GM18870 (cell line): Measurements from ENCODE around the gene ATP6V0C.
"Not testable (repeated sequence)": the region's sequence is repeated elsewhere in the genome, so short reads cannot be mapped to it uniquely, and the experiment has no call there.

Experiments used
- ATAC-seq: cut with Tn5 transposase; IDR thresholded peaks from one replicate; pipeline ENCODE4 v1.9.1; 2021; ENCODE audit warnings: moderate library complexity; ENCODE audit not compliant: unreplicated experiment

The ATP6V0C gene

DNA sequence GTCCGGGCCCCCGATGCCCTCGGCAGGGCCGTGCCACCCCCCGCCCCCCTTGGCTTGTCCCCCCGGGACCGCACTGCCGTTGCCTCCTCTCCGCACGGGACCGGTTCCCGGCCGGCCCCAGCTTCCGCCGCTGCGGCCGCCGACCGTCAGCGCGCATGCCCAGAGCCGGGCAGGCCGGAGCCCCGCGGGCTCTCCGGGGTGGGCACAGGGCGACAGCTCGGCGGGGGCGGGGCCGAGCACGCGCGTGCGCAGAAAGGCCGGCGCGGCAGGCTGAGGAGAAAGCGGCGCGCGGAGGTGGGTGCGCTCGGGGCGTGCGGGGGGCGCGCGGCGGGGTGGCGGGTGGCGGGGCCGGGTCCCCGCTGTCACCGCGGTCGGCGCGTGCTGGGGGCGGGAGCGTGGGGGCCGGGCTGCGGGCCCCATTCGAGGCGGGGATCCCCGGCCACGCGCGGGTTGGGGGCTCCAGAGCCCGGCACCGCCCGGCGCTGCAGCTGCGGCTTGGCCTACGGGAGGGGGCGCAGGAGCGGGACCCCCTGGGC is 38.8 kb upstream of the ATP6V0C start, which contains the start of gene TBC1D24:
Gene TBC1D24, plus strand, starts transcription at position 251 of the 536 bp plus-strand sequence. CDS start 21,022 bp downstream, outside the sequence.
- ATAC-seq: no peak

DNA sequence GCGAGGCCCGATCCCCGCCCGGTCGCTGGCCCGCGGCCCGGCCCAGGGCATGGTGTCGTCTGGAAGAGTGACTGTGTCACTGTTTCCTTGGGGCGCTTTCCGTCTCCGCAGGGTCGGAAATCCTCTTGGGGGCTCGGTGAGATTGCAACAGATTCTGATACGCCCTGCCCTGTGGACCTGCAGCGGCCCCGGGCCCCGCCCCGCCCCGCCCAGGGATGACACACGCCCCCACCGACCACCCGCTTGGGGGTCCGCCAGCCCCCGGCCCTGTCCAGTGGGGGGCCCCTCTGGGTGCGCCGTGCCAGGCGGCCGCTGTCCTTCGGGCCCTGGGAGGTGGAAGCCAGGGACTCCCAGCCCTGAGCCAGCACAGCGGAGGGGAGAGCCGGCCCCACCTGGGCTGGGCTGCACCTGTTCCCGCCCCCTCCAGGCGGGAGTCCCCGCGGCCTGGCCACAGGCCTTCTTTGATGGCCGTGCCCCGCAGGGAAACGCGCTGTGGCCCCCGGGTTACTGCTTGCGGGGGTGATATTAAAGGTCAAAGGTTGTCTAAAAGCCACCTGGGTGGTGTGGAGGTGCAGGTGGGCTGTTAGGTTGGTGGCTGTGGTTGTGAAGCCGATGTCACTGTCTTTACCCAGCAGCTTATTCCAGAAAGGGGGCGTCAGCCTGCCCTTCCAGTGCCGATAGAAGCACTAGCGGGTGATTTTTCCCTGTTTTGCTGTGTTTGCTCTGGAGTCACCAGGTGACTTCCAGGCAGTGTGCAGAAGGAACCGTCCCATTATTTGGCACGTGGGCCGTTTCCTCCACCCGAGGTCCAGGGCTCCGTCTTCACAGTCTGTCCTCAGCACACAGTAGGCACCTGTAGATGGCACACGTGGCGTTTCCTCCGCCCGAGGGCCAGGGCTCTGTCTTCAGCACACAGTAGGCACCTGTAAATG is 38.1 kb upstream of the ATP6V0C start:
- no peak for ATAC-seq

DNA sequence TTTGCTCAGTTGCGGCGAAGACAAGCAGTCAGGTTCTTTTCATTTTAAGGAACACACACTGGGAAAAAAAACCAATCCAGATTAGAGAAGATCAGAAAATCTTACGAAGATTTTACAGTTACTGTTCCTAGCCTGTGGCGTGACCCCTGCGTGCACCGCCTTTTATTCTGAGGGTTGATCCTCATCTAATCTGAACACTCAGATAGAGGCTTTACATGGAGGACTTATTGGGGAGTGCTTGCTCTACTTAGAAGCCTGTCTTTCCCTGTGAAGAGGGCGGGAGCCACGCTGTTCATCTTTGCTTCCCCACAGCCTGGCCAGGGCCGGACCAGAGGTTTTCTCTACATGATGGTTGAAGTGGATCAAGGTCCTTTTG is 37.4 kb upstream of the ATP6V0C start:
- no peak for ATAC-seq

DNA sequence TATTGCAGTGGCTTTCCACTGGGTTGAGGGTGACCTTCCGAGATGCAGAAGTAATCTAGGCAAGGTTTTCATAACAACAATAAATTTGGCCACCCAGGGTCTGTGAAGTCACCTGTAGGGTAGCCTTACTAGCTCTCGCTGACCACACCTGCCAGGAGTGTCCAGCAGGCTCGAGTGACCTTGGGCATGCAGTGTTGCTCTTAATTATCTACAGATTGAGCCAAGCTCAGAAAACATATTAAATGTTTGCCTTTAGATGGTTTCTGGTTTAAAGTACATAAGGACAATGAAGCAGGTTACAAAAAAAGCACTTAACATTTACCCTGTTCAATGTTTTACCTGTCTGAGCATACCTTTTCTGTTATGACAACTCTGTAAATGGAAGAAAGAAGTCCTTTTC is 37.0 kb upstream of the ATP6V0C start:
- ATAC-seq: no peak

DNA sequence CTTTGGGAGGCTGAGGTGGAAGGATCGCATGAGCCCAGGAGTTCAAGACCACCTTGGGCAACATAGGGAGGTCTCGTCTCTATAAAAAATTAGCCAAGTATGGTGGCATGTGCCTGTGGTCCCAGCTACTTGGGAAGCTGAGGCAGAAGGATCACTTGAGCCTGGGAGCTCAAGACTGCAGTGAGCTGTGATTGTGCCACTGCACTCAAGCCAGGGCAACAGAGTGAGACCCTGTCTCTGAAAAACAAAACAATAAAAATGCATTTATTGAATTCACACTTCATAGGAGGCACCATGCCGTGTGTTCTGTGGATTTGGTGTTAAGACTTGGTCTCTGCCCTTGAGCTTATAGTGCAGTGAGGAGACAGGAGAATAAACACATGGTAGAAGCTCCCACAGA is 36.4 kb upstream of the ATP6V0C start:
- no peak for ATAC-seq

DNA sequence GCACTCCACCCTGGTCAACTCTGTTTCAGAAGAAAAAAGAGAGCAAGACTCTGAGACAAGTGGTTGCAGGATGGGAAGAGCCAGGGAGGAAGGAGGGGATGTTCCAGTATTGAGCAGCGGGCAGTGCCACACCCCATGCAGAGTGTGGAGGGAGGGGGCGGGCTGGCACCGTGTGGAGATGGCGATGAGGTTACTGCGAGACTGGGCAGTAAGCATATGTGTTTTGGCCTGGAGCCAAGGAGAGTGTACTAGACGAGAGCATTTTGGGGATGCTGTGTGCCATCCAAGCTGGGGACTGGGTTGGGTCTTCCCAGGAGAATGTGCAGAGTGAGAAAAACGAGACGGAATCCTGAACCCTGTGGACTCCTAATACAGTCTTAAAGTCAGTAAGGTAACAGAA is 35.5 kb upstream of the ATP6V0C start:
- no peak for ATAC-seq

DNA sequence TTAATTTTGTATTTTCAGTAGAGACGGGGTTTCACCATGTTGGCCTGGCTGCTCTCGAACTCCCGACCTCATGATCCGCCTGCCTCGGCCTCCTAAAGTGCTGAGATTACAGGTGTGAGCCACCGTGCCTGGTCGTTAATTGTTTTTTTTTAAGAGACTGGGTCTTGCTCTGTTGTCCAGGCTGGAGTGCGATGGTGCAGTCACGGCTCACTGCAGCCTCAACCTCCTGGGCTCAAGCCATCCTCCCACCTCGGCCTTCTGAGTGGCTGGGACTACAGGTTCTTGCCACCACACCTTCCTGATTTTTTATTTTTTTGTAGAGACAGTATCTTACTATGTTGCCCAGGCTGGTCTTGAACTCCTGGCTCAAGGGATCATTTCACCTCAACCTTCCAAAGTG is 33.8 kb upstream of the ATP6V0C start:
- ATAC-seq: not testable (repeated sequence)

DNA sequence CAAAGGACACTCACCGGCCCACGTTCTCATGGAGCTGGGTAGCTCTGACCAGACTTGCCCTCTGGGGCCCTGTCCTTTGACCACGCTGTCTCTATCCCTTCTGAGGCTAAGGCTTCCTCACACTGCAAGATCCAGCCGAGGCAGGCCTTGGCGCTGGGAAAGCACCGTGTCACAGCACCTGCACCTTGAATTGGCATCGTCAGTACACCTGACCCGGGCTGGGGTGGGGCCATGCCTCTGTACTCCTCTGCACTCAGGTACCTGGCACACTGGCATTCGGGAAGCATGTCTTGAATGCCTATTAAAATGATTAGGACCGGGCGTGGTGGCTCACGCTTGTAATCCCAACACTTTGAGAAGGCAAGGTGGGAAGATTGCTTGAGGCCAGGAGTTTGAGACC is 32.8 kb upstream of the ATP6V0C start:
- ATAC-seq: no peak

DNA sequence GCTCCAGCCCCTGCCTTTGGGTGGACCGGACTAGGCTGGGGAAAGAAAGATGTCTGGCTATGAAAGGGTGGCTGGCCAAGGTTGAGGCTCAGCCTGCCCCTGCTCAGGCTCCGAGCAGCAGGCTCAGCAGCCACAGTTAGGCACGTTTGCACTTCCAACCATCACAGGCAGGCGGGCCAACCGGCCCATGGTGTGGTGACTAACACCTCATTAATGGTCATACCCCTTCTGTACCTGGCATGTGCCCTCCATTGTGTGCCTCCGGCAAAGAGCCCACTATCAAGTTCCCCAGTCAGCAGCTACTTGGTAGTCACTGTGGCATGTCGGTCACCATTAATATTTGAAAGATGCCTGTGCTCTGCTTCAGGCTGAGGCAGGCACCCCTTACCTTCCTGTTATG is 32.1 kb upstream of the ATP6V0C start:
- no peak for ATAC-seq

DNA sequence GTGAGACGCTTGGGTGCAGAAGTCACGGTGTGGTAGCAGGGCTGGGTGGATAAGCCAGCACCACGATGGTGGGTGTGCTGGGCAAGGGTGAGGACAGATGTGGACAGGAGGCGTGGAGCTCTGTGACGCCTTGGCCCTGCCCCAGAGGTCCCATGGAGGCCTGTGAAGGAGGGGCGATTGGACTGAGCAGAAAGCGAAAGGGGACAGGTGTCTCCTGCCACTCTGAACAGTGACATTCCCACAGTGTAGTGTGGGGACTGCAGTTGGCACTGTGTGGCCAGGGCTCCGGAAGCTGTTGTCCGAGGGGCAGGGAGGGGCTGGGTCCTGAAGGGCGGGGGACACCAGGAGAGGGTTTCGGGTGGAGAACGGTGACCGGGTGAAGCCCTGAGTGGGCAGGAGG is 31.5 kb upstream of the ATP6V0C start:
- ATAC-seq: no peak

DNA sequence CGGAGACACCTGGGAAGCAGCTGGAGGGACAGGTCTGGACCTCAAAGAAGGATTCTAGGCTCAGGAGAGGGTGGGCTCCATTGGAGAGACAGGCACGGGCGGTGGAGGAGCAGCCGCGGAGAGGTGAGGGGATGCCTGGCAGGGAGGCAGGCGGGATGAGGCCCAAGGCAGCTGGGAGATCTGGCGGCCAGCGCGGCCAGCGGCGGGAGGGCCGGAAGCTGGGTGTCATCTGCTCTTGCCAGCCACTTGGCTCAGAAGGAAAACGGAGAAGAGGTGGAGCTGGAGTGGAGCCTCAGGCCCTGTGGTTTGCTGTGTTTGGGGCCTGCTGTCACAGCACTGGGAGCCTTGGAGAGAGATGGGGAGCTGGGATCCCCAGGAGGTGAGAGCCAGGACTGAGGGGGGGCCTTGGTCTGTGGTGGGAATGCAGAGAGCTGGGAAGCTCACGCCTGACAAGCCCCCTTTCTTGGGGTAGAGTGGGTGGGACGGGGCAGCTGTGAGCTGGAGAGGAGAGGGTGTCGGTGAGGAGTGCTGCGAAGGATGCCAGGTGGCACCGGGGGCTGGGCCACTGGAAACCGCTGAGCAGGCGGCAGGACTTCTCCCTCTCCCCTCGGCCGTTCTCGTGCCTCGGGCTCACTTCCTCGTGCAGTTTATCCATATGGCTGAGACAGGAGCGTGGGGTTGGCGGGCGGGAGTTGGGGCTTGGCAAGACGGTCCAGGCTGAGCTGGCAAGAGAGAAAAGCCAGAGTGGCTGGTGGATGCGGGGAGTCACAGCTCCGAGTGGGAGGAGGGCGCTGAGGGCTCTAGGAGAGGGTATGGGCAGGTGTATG is 30.8 kb upstream of the ATP6V0C start:
- no peak for ATAC-seq

DNA sequence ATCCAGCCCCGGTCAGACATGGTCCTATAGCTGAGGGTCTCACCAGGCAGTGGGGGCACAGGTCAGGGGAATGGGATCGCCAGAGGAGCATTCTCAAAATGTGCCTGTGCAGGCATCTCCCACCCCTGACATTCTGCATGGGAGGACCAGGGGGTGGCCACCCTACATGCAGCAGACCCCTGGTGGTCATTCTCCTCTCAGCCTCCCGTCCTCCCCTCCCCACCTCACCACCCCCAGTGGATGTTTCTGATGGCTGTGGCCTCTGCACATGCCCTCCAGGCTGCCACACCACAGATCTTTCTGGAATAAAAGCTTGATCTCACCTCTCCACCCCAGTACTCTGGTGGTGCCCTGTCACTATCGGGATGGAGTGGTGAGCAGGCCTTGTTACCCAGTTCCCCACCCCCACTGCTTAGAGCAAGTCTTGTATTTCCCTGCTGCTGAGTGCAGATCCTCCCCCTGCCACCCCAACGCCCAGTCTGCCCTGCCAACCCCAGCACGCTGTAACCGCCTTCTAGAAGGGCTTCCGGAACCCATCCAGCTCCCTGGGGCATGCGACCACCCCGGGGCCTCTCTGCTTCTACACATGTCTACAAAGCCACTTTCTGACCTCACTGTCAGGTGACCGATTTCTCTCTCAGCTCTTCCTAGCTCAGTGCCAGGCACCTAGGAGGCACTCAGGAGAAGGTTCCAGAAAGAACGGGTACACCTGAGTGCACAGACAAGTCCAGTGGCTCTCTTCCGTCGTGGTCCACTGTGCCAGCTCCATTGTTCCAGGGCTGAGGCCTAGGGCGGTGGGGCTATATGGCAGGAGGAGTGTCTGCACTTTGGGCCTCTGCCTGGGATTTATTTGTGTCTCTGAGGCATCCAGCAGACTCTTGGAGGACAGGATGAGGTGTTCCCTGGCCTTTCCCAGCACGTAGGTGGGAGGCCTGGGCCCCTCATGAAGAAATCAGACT is 29.5 kb upstream of the ATP6V0C start:
- no peak for ATAC-seq

DNA sequence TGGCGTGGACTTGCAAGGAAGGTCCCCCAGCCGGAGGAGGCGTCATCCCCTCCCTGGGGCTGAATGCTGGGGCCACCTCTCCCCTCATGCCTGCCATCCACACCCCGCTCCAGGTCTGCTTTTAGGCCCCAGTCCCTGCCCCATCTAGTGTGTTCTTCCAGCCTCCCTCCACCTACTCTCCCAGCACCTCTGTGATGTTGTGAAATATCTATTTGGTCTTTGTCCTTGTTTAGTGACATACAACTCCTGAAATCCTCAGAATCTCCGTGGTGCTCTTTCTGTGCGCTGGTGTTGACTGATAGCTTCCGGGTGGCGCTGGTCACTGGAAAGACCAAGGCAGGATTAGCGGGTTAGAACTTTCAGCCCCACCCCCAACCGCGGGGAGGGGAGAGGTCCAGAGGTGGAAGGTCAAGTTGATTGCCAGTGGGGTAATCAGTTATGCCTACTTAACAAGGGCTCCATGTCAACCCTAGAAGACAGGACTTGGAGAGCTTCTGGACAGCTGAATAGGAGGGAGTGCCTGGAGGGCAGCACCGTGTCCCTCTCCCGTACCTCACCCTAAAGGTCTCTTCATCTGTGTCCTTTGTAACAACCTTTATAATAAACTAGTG is 28.7 kb upstream of the ATP6V0C start:
- no peak for ATAC-seq

DNA sequence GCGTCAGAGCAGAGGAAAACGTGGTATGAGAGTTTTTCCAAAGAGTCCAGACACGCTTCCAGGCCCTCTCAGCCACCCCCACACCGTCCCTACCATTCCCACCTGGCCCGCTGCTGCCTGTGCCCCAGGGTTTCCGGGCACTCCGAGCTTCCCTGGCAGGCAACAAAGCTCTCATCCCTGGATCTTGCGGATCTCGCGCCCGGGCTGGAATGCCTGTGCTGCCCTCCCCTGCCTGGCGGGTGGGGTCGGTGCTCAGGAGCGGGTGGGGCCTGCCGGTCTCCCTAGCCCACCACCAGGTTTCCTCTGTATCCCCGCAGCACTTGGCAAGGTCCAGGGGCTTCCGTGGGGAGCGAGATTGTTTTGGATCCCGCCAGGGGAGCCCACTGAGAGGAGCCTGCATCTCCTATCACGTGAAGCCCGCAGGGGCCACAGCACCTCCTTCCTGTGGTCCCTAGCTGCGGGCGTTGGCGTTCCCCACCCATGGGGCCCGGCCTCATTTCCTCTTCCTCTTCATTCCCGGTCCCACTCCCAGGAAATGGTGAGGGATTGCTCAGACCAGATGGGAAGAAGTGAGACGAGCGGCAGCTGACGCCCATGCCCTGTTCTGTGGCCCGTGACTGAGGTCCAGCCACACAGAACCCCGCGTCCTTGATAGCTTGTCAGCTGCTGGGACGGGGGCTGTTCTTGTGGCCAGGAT is 27.8 kb upstream of the ATP6V0C start:
- no peak for ATAC-seq

DNA sequence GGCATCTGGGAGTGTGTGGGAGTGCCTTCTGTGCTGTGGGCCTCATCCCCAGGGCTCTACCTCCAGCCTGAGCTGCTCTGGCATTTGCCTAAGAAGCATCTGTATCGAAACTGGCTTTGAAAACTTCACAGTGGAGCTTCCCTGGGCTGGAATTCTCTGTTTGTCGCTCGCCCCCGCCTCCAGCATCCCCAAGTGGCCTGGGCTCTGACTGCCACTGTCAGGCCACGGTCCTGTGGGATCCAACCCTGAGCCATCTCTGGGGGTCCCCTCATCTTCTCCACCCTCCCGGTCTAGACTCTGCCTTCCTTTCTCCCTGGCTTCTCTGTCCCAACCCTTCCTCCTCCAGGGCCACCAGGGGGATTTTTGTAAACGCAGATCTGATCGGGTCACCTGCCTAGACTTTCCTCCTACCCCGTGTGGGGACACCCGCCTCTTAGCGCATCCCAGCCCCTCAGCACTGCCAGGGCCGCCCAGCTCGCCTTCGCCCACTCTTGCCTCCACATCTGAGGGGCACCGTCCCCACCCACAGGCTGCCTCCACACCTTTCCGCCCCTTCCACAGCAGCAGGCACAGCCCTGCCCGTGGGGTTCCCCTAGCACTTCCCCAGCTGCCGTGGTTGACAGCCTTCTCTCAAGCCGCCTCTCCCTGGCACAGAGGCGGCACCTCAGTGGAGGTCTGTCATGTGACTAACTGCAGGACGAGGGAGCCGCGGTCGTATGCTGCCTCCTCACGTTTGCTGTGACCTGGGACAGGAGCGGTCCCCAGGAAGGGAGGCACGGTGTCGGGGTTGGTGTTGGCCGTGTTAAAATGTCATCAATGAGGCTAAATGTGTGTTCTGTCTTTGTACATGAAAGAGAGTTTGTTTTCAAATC is 26.9 kb upstream of the ATP6V0C start:
- ATAC-seq: no peak

DNA sequence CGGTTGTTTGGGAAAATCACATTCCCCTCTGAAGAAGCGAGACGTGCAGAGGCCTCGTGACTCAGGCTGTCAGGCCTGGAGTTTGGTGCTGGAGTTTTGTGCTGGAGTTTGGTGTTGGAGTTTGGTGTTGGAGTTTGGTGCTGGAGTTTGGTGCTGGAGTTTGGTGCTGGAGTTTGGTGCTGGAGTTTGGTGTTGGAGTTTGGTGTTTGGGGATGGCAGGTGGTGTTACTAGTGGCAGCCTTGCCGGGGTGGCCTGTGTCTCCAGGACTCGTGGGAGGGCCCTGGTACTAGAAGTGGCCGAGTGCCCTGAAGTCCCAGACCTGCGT is 26.3 kb upstream of the ATP6V0C start:
- ATAC-seq: no peak

DNA sequence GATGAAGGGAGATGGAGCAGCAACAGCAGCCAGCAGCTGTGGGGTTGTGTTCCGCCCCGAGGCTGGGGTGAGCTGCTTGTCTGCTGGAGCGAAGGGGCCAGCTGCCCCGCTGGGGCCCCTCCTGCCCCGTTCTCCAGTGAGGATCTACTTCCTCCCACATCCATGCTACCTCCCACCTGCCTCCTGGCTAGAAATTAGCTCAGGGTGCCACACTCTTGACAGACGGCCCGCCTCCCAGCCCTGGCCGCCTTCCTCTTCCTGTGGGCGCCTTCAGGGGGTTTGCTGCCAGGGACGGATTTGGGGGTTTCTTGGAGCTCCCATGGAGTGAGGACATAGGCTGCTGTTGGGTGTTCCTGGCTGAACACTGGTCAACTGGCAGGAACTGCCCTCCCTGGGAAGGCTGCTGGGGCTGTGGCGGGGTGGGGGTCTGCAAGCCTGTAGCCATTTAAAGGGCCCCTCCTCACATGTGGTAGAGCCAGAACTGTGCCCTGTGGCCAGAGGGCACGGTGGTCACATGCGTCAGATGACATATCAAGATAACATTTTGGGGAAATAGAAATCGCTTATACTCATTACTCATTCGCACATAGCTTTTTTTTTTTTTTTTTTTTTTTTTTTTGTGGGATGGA is 25.7 kb upstream of the ATP6V0C start:
- ATAC-seq: no peak

DNA sequence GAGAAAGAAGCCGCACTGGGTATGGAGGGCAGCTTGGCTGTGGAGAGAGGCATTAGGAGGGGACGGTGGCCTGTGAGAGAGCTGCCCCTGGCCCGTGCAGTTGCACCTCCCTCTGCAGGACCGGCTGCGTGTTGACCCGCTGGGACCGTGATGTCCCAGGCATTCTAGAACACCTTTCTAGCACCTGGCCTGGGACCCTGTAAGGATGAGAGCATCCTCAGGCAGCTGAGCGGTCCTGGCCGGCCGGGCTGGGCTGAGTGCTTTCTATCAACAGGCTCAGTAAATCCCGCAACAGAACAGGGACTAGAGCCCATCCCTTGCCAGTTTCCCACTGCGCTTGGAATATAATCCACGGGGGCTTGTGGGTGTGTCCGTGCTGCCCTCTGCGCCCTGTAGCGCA is 24.2 kb upstream of the ATP6V0C start:
- no peak for ATAC-seq
